K562 (cell line): Measurements from ENCODE around the gene PAQR4. TPM values are rescaled to one million over a fixed set of nuclear protein-coding genes. Genes with fewer than 3 reads are reported as not detected.

Experiments used
- ATF7 ChIP-seq: fragments of 450-650 bp; IDR thresholded peaks from 2 replicates; pipeline ENCODE4 v1.7.1; 2014; ENCODE audit warnings: mild to moderate bottlenecking, moderate library complexity
- BCL6 ChIP-seq: fragments of 250-450 bp; sonication (Bioruptor Pico); IDR thresholded peaks from 2 replicates; pipeline ENCODE4 v1.4.0; 2020
- BCOR ChIP-seq: fragments of 450-650 bp; IDR thresholded peaks from 2 replicates; pipeline ENCODE4 v1.6.1; 2016
- CBFA2T3 ChIP-seq: fragments of 450-650 bp; IDR thresholded peaks from 2 replicates; pipeline ENCODE4 v1.6.1; 2017
- CEBPB ChIP-seq: fragments of 450-650 bp; IDR thresholded peaks from 2 replicates; pipeline ENCODE4 v1.6.1; 2016; ENCODE audit warnings: missing genetic modification characterization, missing compliant biosample characterization
- CREB1 ChIP-seq, 2 experiments: sonication (generic) in 1 of 2; formaldehyde crosslinking in 1 of 2; IDR thresholded peaks; 2 replicates each; pipeline versions ENCODE4 v1.6.1 to v1.8.0; 2012 to 2022; ENCODE audit warnings: inconsistent platforms in 1 of 2, mild to moderate bottlenecking in 1 of 2, missing genetic modification reagents in 1 of 2, moderate library complexity in 1 of 2
- CXXC5 ChIP-seq: fragments of 250-450 bp; sonication (Bioruptor Pico); IDR thresholded peaks from 2 replicates; pipeline ENCODE4 v1.8.0; 2022; ENCODE audit warnings: inconsistent platforms, mild to moderate bottlenecking, moderate library complexity
- EP300 ChIP-seq: IDR thresholded peaks from 2 replicates; pipeline ENCODE4 v1.6.1; 2012; ENCODE audit warnings: low read length, improper control_type of control experiment
- GABPA ChIP-seq: fragments of 200-800 bp; sonication (Bioruptor generic); conservative IDR thresholded peaks from 2 replicates; pipeline ENCODE4 v1.6.1; 2016; ENCODE audit warnings: low read depth, missing genetic modification characterization, missing compliant biosample characterization
- HMG20A ChIP-seq: fragments of 450-650 bp; formaldehyde crosslinking; conservative IDR thresholded peaks from 2 replicates; pipeline ENCODE4 v1.4.0; 2020; ENCODE audit warnings: mild to moderate bottlenecking, mixed read lengths
- KDM2B ChIP-seq: fragments of 250-450 bp; sonication (Bioruptor Pico); IDR thresholded peaks from 2 replicates; pipeline ENCODE4 v1.8.0; 2021; ENCODE audit warnings: mild to moderate bottlenecking, moderate library complexity
- POLR2AphosphoS2 ChIP-seq: IDR thresholded peaks from 2 replicates; pipeline ENCODE4 v1.6.1; 2012; ENCODE audit warnings: low read length, improper control_type of control experiment
- POLR2G ChIP-seq: fragments of 200-400 bp; formaldehyde crosslinking; IDR thresholded peaks from 2 replicates; pipeline ENCODE4 v1.6.1; 2017; ENCODE audit warnings: low read depth, mild to moderate bottlenecking, antibody characterized with exemption, low read length, moderate library complexity
- RBM25 ChIP-seq: fragments of 200-400 bp; formaldehyde crosslinking; IDR thresholded peaks from 2 replicates; pipeline ENCODE4 v1.6.1; 2018; ENCODE audit warnings: low read length, low read depth, moderate library complexity; ENCODE audit not compliant: severe bottlenecking
- RBM34 ChIP-seq: fragments of 200-400 bp; formaldehyde crosslinking; IDR thresholded peaks from 2 replicates; pipeline ENCODE4 v1.6.1; 2018; ENCODE audit warnings: low read length, borderline replicate concordance; ENCODE audit not compliant: insufficient read depth
- RFX5 ChIP-seq: IDR thresholded peaks from 2 replicates; pipeline ENCODE4 v1.6.1; 2011; ENCODE audit warnings: low read depth, mild to moderate bottlenecking, improper control_type of control experiment, low read length
- SMARCB1 ChIP-seq: IDR thresholded peaks from 2 replicates; pipeline ENCODE4 v1.6.1; 2011; ENCODE audit warnings: improper control_type of control experiment, low read depth; ENCODE audit not compliant: insufficient read length
- SMARCC2 ChIP-seq: fragments of 450-650 bp; IDR thresholded peaks from 2 replicates; pipeline ENCODE4 v1.6.1; 2017; ENCODE audit warnings: antibody characterized with exemption, moderate library complexity, mild to moderate bottlenecking, low read depth
- SPI1 ChIP-seq: IDR thresholded peaks from 2 replicates; pipeline ENCODE4 v1.6.1; 2011; ENCODE audit warnings: low read depth, low read length, control low read depth, borderline replicate concordance
- ZBED1 ChIP-seq: IDR thresholded peaks from 2 replicates; pipeline ENCODE4 v1.6.1; 2014
- ZBTB49 ChIP-seq: sonication (generic); formaldehyde crosslinking; IDR thresholded peaks from 2 replicates; pipeline ENCODE4 v1.8.0; 2022; ENCODE audit warnings: missing genetic modification reagents, mild to moderate bottlenecking, borderline replicate concordance
- ZNF175 ChIP-seq: fragments of 200-800 bp; sonication (Bioruptor generic); IDR thresholded peaks from 2 replicates; pipeline ENCODE4 v1.6.1; 2016; ENCODE audit warnings: low read depth, mild to moderate bottlenecking, missing genetic modification characterization, missing compliant biosample characterization
- ZNF3 ChIP-seq: fragments of 250-450 bp; sonication (Bioruptor Pico); IDR thresholded peaks from 2 replicates; pipeline ENCODE4 v1.5.0; 2021; ENCODE audit warnings: mild to moderate bottlenecking, moderate library complexity
- ZNF785 ChIP-seq: fragments of 250-450 bp; sonication (Bioruptor Pico); IDR thresholded peaks from 2 replicates; pipeline ENCODE4 v1.4.0; 2020; ENCODE audit warnings: mild to moderate bottlenecking
- polyA plus RNA-seq, 8 experiments: library from polyadenylated mRNA; depleted of rRNA in 4 of 8; stranded (reverse) in 5 of 8; unstranded in 3 of 8; fragments of >200 nt; fragmentation: Nextera tagmentation in 2 of 8; fragmentation: Illumina TruSeq in 1 of 8; extraction: Ambion mirVana in 2 of 8; extraction: Trizol in 1 of 8; gene quantifications; 2 replicates each; pipeline versions ENCODE4 v1.2.1 to v1.2.3, GENCODE V29; 2011 to 2014; ENCODE audit warnings: inconsistent platforms in 1 of 8, missing spikeins in 1 of 8
- total RNA-seq, 7 experiments: library from RNA; depleted of rRNA in 6 of 7; stranded (reverse); fragments of >200 nt in 6 of 7; fragmentation: Illumina TruSeq in 2 of 7; extraction: Trizol in 2 of 7; gene quantifications; 2 replicates each; pipeline versions ENCODE4 v1.2.1 to v1.2.3, GENCODE V29; 2011 to 2021; ENCODE audit warnings: low replicate concordance in 1 of 7
- TF ChIP-seq, protein P1 (sequence below): sonication (generic); formaldehyde crosslinking; IDR thresholded peaks from 2 replicates; pipeline ENCODE4 v1.9.0; 2022; ENCODE audit warnings: mild to moderate bottlenecking, missing genetic modification reagents
- TF ChIP-seq, protein P2 (sequence below): sonication (generic); formaldehyde crosslinking; IDR thresholded peaks from 2 replicates; pipeline ENCODE4 v1.8.1; 2023; ENCODE audit warnings: mild to moderate bottlenecking, missing genetic modification reagents

The PAQR4 gene
- total and polyA plus RNA-seq, 9 of the 15 experiments (the other 6 are each of a cell fraction or from before 2014, with no cell fraction given): 0.62 to 40.4 (median 19.5) TPM

- no peak for TF ChIP-seq ZBTB49
- TF ChIP-seq POLR2G: peak; percentile 71; the same call in 1 of the 2 replicates
- no peak for TF ChIP-seq CBFA2T3
- peak; percentile 73; the same call in 1 of the 2 replicates for TF ChIP-seq ZBED1
- TF ChIP-seq, protein P1, sequence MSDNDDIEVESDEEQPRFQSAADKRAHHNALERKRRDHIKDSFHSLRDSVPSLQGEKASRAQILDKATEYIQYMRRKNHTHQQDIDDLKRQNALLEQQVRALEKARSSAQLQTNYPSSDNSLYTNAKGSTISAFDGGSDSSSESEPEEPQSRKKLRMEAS: no peak
- TF ChIP-seq RFX5: no peak
- no peak for TF ChIP-seq ATF7
- TF ChIP-seq RBM34: no peak
- no peak for TF ChIP-seq CEBPB (tag)
- TF ChIP-seq BCOR: no peak
- TF ChIP-seq GABPA: no peak
- TF ChIP-seq CREB1 (IDR thresholded peaks at IDR 0.05): 0 out of 2 replicates have a peak, but pooled peaks have one; percentile 6
- no peak for TF ChIP-seq CREB1 (CRISPR knock-in tag; IDR thresholded peaks at IDR 0.05)
- TF ChIP-seq POLR2AphosphoS2: peak; percentile 13
- no peak for TF ChIP-seq BCL6 (CRISPR knock-in tag)
- no peak for TF ChIP-seq EP300
- TF ChIP-seq ZNF175 (CRISPR knock-in tag): no peak
- TF ChIP-seq HMG20A: no peak
- TF ChIP-seq ZNF785 (CRISPR knock-in tag): no peak
- TF ChIP-seq ZNF3 (CRISPR knock-in tag): no peak
- no peak for TF ChIP-seq CXXC5 (CRISPR knock-in tag)
- TF ChIP-seq, protein P2, sequence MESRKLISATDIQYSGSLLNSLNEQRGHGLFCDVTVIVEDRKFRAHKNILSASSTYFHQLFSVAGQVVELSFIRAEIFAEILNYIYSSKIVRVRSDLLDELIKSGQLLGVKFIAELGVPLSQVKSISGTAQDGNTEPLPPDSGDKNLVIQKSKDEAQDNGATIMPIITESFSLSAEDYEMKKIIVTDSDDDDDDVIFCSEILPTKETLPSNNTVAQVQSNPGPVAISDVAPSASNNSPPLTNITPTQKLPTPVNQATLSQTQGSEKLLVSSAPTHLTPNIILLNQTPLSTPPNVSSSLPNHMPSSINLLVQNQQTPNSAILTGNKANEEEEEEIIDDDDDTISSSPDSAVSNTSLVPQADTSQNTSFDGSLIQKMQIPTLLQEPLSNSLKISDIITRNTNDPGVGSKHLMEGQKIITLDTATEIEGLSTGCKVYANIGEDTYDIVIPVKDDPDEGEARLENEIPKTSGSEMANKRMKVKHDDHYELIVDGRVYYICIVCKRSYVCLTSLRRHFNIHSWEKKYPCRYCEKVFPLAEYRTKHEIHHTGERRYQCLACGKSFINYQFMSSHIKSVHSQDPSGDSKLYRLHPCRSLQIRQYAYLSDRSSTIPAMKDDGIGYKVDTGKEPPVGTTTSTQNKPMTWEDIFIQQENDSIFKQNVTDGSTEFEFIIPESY: peak; percentile 11; the same call in 1 of the 2 replicates
- no peak for TF ChIP-seq RBM25
- no peak for TF ChIP-seq KDM2B
- TF ChIP-seq SMARCB1: no peak
- TF ChIP-seq SPI1: no peak
- no peak for TF ChIP-seq SMARCC2
Observed at GRCh38 chr16:2971985-2972784, 3.0 kb downstream of the PAQR4 start (continued).
